GOT3 (cell line): ENCODE measurements around the gene DAPK2.
A peak's percentile ranks its signal among the peaks of the same experiment; 100 is the strongest.
"Not testable (repeated sequence)": the region's sequence is repeated elsewhere in the genome, so short reads cannot be mapped to it uniquely, and the experiment has no call there.

Experiments
- DNase-seq: peaks from one replicate; lab custom pipeline; 2025; ENCODE audit warnings: mixed read lengths; lab: John Stamatoyannopoulos, UW

Gene DAPK2

GRCh38 chr15:63915209-63915872 lies 130.9 kb downstream of the DAPK2 start:
- no peak for DNase-seq

- no peak for DNase-seq
Observed at GRCh38 chr15:63913786-63914315, 132.4 kb downstream of the DAPK2 start.

GRCh38 chr15:63913336-63913735 lies 132.9 kb downstream of the DAPK2 start:
- DNase-seq, result no peak

- DNase-seq, result no peak
Observed at GRCh38 chr15:63912061-63912615, 134.1 kb downstream of the DAPK2 start.

GRCh38 chr15:63911160-63911559 lies 135.1 kb downstream of the DAPK2 start:
- DNase-seq, result no peak

GRCh38 chr15:63909819-63910437 lies 136.4 kb downstream of the DAPK2 start:
- DNase-seq, result no peak

GRCh38 chr15:63908991-63909390 lies 137.3 kb downstream of the DAPK2 start:
- no peak for DNase-seq

GRCh38 chr15:63908281-63908680 lies 138.0 kb downstream of the DAPK2 start:
- no peak for DNase-seq

- no peak for DNase-seq
Observed at GRCh38 chr15:63907521-63907920, 138.8 kb downstream of the DAPK2 start.

GRCh38 chr15:63906266-63906584 lies 140.1 kb downstream of the DAPK2 start:
- no peak for DNase-seq

GRCh38 chr15:63905558-63906265 lies 140.6 kb downstream of the DAPK2 start:
- DNase-seq, result no peak

- DNase-seq, result no peak
Observed at GRCh38 chr15:63905131-63905530, 141.2 kb downstream of the DAPK2 start.

GRCh38 chr15:63904042-63904441 lies 142.2 kb downstream of the DAPK2 start:
- no peak for DNase-seq

- DNase-seq, result no peak
Observed at GRCh38 chr15:63902671-63903035, 143.6 kb downstream of the DAPK2 start.

GRCh38 chr15:63901912-63902670 lies 144.2 kb downstream of the DAPK2 start:
- no peak for DNase-seq

GRCh38 chr15:63900306-63900705 lies 146.0 kb downstream of the DAPK2 start:
- DNase-seq, result no peak

GRCh38 chr15:63899606-63900005 lies 146.7 kb downstream of the DAPK2 start:
- DNase-seq, result not testable (repeated sequence)

GRCh38 chr15:63899193-63899592 lies 147.1 kb downstream of the DAPK2 start:
- DNase-seq, result no peak

- peak; percentile 25 for DNase-seq
Observed at GRCh38 chr15:63896336-63897115, 149.8 kb downstream of the DAPK2 start.

- no peak for DNase-seq
Observed at GRCh38 chr15:63895787-63896218, 150.5 kb downstream of the DAPK2 start.

- no peak for DNase-seq
Observed at GRCh38 chr15:63895194-63895593, 151.1 kb downstream of the DAPK2 start.

GRCh38 chr15:63894662-63894949 lies 151.7 kb downstream of the DAPK2 start:
- no peak for DNase-seq
